ENCODE measurements around the gene NSMCE1. TPM values are rescaled to one million over a fixed set of nuclear protein-coding genes. Genes with fewer than 3 reads are reported as not detected.
"Not testable (repeated sequence)": the region's sequence is repeated elsewhere in the genome, so short reads cannot be mapped to it uniquely, and the experiment has no call there.

The NSMCE1 gene
- total RNA-seq, 4 donors from 2014 or later: 20.9 to 41.3 (median 30.6) TPM

- no peaks in the 10 kb centered on the region for H3K27me3 ChIP-seq
- TF ChIP-seq CTCF (IDR thresholded peaks at IDR 0.05) (no peak), POLR2A (IDR thresholded peaks at IDR 0.05) (no peak)
- no peak for DNase-seq
- H3K9me3 ChIP-seq: no peaks in the 10 kb centered on the region
- H3K36me3 ChIP-seq: no peaks in the 10 kb centered on the region
- no peaks in the 10 kb centered on the region for H3K4me1 ChIP-seq
- H3K4me3 ChIP-seq: no peak overlapping the region
- H3K27ac ChIP-seq: no peak overlapping the region
Observed at GRCh38 chr16:27281243-27281642, 12.7 kb upstream of the NSMCE1 start.

GRCh38 chr16:27275394-27275793, 6.8 kb upstream of the NSMCE1 start:
- Histone ChIP-seq H3K9me3 (no peaks in the 10 kb centered on the region), H3K27ac (no peak overlapping the region), H3K27me3 (no peaks in the 10 kb centered on the region), H3K4me1 (peaks cover 0 to 12% (median 0%) of the 10 kb centered on the region in 4 donors), H3K4me3 (no peak overlapping the region), H3K36me3 (no peaks in the 10 kb centered on the region)
- TF ChIP-seq CTCF (IDR thresholded peaks at IDR 0.05) (no peak), POLR2A (IDR thresholded peaks at IDR 0.05) (no peak)
- DNase-seq: no peak

GRCh38 chr16:27274424-27274874, 5.9 kb upstream of the NSMCE1 start:
- not testable (repeated sequence) for DNase-seq, H3K36me3 ChIP-seq, H3K9me3 ChIP-seq, H3K27me3 ChIP-seq, H3K4me3 ChIP-seq
- Histone ChIP-seq H3K27ac (peak overlapping the region in 1 of 4 donors; percentile 59), H3K4me1 (peaks cover 0 to 17% (median 0%) of the 10 kb centered on the region in 4 donors)

- Histone ChIP-seq H3K27ac (peak overlapping the region in 2 of 4 donors; percentile 28 to 59), H3K4me1 (peaks cover 0 to 23% (median 2%) of the 10 kb centered on the region in 4 donors), H3K4me3 (no peak overlapping the region), H3K27me3 (no peaks in the 10 kb centered on the region), H3K9me3 (no peaks in the 10 kb centered on the region), H3K36me3 (no peaks in the 10 kb centered on the region)
- TF ChIP-seq POLR2A (IDR thresholded peaks at IDR 0.05) (no peak), CTCF (IDR thresholded peaks at IDR 0.05) (peak in 3 of 6 experiments; percentile 57 to 65 (median 61))
- peak in 1 of 3 donors; percentile 78 for DNase-seq
Observed at GRCh38 chr16:27273670-27274423, 5.3 kb upstream of the NSMCE1 start.

- Histone ChIP-seq H3K27me3 (no peaks in the 10 kb centered on the region), H3K4me3 (no peak overlapping the region), H3K4me1 (peaks cover 0 to 23% (median 2%) of the 10 kb centered on the region in 4 donors), H3K27ac (peak overlapping the region in 2 of 4 donors; percentile 28 to 59), H3K9me3 (no peaks in the 10 kb centered on the region), H3K36me3 (no peaks in the 10 kb centered on the region)
- no peak for TF ChIP-seq CTCF (IDR thresholded peaks at IDR 0.05)
- no peak for TF ChIP-seq POLR2A (IDR thresholded peaks at IDR 0.05)
- no peak for DNase-seq
Observed at GRCh38 chr16:27273330-27273669, 4.7 kb upstream of the NSMCE1 start.

- DNase-seq, H3K27ac ChIP-seq, H3K4me3 ChIP-seq, H3K9me3 ChIP-seq, H3K36me3 ChIP-seq, H3K27me3 ChIP-seq: not testable (repeated sequence)
- peaks cover 0 to 23% (median 2%) of the 10 kb centered on the region in 4 donors for H3K4me1 ChIP-seq
Observed at GRCh38 chr16:27272697-27273096, 4.1 kb upstream of the NSMCE1 start.
